GM21381 (cell line): ENCODE data around the gene APOBEC3G.

Experiments used
- ATAC-seq: cut with Tn5 transposase; IDR thresholded peaks from one replicate; pipeline ENCODE4 v1.9.1; 2021; ENCODE audit warnings: mild to moderate bottlenecking, moderate library complexity; ENCODE audit not compliant: unreplicated experiment

The APOBEC3G gene

GRCh38 chr22:39120983-39121382 is 43.9 kb downstream of the APOBEC3G start:
- no peak for ATAC-seq

DNA sequence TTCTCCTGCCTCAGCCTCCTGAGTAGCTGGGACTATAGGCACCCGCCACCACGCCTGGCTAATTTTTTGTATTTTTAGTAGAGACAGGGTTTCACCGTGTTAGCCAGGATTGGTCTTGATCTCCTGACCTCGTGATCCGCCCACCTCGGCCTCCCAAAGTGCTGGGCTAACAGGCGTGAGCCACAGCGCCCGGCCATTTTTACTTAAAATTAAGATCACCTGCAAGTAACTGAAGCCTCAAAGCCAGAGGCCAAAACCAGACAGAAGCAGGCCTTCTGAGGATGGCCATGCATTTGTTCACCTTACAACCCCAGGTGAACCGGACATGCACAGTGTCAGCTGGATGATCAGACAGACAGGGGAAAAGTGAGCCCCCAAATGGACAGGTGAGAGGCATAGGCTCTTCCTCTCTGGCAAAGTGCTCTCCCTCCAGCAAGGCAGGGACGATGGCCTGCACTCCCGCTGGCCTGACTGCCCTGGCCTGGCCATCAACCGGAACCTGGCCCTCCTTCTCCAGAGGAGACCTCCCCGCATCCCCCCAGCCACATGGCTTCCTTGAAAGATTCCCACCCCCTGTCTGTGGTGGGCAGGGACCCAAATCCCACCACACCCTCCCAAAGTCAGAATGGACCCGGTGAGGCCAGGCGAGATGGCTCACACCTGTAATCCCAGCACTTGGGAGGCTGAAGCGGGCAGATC is 45.8 kb downstream of the APOBEC3G start:
- no peak for ATAC-seq

GRCh38 chr22:39123751-39124581 is 46.9 kb downstream of the APOBEC3G start:
- ATAC-seq, result no peak

GRCh38 chr22:39125622-39126021 is 48.5 kb downstream of the APOBEC3G start:
- ATAC-seq, result no peak

DNA sequence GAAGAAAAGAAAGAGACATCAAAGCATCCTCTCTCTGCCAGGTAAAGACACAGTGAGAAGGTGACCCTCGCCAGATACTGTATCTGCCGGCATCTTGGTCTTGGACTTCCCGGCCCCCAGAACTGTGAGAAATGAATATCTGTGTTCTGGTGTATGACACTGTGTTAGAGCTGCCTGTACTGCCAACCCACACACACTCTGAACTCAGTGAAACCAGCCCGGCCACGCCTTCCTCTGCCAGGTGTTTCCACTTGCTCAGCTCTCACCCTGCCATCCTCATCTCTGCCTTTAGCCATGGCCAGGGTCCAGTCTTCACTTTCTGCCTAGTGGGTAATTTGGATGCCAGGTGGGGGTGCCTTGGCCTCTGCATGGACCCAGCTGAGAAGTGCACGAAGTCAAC is 51.4 kb downstream of the APOBEC3G start:
- no peak for ATAC-seq

DNA sequence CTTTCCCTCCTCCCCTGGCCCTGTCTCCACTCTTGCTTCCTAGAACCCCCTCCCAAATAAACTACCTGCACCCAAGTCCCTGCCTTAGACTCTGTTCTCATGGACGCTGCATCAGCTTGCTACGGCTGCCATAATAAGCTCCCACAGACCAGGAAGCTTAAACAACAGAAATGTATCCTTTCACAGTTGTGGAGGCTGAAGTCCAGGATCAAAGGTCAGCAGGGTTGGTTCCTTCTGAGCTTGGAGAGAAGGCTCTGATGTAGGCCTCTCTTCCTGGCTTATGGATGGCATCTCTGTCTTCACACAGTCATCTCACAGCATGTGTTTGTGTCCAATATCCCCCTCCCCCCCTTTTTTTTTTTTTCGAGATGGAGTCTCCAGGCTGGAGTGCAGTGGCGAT is 52.0 kb downstream of the APOBEC3G start:
- no peak for ATAC-seq

DNA sequence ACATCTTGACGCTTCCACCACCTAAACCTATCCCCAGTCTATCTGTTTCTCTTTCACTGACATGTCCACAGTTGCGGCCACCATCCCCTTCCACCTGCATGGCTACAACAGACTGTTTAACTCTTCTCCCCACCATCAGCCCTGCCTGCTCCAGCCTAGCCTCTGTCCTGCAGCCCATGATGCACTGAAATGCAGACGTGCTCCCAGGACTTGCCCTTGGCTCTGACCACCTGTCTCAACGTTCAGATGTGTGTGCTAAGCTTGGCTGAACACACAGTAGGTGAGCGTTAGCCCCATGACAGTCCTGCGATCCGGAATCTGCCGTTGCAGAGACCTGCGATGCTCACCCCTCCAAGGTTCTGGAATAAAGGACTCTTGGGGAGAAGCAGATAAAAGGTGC is 52.7 kb downstream of the APOBEC3G start:
- no peak for ATAC-seq

DNA sequence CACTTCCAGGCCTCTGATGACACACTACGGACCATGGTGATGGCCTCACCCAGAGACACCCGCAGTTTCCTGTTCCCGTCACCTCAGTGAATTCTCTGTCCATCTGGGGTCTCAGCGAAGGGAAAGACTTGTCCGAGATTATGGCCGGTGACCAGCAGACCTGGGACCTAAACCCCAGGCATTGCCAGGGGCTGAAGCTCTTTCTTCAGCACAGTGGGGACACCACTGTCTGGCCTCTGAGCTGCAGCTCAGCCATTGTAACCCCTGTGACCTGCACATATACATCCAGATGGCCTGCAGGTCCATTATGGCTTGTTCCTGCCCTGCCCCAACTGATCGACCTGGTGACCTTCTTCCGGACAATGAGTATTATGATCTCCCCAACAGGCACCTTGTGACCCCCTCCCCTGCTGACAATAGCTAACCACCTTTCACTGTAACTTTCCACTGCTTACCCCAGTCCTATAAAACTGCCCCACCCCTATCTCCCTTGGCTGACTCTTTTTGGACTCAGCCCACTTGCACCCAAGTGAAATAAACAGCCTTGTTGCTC is 53.2 kb downstream of the APOBEC3G start:
- ATAC-seq, result no peak

DNA sequence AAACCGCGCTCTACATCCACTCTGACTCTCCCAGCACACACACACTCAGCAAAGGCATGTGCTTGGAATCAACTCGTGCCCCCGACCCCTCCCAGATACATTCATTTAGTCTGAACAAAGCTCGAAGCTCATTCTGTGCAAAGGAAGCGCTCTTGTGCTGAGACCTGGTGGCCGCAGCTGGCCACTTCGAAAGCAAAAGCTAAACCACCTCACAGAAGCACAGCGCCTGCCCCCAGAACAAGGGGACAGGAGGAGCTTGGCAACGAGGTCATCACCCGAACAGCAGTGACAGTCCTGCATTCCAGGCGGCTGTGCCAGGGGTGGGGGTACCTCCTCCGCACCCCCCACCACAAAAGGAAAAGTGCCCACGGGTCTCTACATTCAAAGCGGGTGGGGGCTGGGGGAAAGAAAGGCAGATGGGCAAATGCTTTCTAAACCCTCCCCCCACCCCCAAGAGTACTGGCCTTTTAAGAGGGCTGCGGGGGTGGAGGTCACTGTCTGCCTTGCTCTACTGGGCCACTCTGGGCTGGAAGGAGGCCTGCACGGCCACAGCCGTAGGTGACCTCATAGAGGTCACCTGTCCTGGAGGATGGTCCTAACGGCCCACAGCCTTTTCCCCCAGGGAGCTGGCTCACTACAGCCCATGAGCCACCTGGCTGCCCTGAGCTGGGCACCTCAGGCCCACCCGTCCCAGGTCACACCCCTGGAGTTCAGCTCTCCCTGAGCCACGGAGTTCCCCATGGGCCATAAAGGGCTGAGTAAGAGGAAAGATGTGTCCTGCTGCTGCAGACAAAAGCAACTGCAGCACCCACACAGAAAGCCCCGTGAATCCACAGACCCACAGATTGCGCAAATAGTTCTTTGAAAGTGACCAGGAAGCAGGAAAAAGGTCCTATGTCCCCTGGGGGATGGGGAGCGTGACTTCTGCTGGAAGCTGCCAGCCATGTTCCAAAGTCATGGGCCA is 54.1 kb downstream of the APOBEC3G start:
- ATAC-seq, result no peak

DNA sequence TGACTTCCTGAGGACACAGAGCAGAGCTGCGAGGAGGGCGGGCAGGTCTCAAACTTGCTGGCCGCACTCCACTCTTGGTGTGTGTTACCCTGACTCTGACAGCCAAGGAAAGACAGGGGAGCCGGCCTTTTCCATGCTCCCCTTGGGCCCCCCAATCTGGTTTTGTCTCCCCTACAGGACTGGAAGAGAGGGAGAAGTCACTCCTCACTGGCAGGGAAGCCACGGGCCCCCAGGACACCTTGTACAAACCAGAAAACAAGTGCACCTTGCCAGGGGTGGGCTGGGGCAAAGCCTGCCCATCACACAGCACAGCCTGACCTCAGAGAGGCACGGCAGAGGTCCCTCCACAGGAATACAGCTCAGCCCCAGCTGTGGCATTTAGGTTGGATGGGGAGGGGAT is 55.2 kb downstream of the APOBEC3G start:
- ATAC-seq, result no peak

DNA sequence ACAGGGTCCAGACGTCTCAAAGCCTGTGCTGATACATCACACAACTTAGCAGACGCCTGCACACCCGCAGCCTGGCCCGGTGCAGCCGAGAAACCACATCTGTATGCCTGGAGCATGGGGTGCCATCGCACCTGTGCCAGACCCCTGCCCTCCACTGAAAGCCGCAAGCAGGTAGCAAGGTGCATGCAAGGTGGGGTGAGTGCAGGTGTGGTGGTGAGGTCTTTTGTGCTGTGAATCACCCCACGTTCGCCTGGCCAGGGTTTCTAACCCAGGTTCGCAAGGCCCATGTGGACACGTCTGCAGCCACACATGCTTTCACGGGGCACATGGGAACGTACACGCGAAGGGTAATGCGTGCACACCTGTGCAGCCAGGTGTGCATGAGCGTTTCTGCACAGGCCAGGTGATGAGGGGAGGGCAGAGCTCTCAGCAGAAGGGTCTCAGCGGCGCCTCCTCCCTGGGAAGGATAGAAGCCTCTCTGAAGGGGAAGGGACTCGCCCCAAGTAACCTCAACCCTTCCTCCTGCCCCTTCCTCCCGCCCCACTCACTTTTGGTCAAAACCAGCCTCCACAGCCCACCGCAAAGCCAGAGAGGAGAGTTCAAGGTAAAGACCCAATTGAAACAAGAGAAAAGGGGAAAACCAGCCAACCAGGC is 55.9 kb downstream of the APOBEC3G start:
- no peak for ATAC-seq

DNA sequence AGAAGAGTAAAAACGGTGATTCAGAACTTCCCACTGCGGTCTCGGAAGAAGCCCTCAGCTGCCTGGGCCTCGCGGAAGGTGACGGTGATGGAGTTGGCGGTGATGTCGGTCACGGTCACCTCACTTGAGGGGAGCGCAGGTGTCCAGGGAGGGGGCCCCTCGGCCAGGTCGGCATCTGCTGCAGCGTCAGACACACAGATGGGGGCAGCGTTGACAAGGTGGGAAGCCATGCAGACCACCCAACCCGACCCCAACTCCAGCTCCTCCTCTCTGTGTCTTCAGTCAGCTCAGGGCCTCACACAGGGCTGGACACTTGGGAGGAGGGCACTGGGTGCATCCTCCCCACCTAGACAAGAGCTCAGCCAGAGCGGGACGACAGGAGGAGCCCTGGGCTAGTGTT is 56.8 kb downstream of the APOBEC3G start:
- ATAC-seq, result no peak

GRCh38 chr22:39134366-39135091 is 57.5 kb downstream of the APOBEC3G start:
- ATAC-seq, result no peak

DNA sequence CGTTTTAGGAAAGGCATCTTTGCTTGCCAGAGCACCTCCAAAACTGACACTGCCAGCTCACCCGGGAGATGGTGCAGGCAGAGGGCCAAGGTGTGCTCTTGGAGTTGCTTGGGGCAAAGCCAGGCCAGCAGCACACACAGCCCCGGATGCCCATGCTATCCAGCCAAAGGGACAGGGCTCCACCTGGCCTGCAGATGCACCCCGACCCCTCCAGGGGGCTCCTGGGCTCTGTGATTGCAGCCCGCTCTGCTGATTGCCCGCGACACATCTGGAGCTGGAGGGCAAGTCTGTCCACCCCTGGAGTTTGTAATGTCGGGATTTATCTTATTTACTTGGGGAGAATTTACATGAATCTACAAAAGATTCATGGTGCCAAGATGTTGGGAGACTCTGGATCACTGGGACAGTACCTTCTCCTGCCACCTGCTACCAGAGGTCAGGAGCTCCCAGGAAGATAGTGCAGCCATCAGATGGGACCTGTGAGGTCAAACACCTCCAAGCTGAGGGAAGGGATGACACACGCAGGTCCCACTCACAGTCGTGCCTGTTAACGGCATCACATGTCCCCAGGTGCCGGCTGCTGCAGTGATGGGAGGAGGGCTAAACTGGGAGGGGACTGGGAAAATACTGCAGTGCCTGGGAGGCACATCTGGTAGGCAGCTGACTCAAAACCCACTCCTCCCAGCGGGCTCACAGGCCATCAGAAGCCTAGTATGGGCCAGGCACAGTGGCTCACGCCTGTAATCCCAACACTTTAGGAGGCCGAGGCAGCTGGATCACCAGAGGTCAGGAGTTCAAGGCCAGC is 58.2 kb downstream of the APOBEC3G start:
- ATAC-seq, result no peak

GRCh38 chr22:39136317-39136716 is 59.2 kb downstream of the APOBEC3G start:
- no peak for ATAC-seq
